HepG2 (cell line): Measurements from ENCODE around the gene FUT1. TPM values are rescaled to one million over a fixed set of nuclear protein-coding genes. Genes with fewer than 3 reads are reported as not detected.

Source experiments
- AGO2 ChIP-seq: fragments of 200-400 bp; formaldehyde crosslinking; optimal IDR thresholded peaks from 2 replicates; pipeline ENCODE3; 2017; ENCODE audit warnings: mild to moderate bottlenecking, low read depth, low read length, moderate library complexity
- BRCA1 ChIP-seq: sonication (generic); formaldehyde crosslinking; IDR thresholded peaks from 2 replicates; pipeline ENCODE4 v1.4.0; 2020; ENCODE audit warnings: missing genetic modification reagents
- DNMT3B ChIP-seq: conservative IDR thresholded peaks from 2 replicates; pipeline ENCODE4 v1.6.1; 2016; ENCODE audit warnings: missing biosample characterization, control low read depth
- GLI4 ChIP-seq: sonication (generic); formaldehyde crosslinking; IDR thresholded peaks from 2 replicates; pipeline ENCODE4 v1.5.1; 2020; ENCODE audit warnings: missing genetic modification reagents, mild to moderate bottlenecking, moderate library complexity, borderline replicate concordance
- GPBP1L1 ChIP-seq: sonication (generic); formaldehyde crosslinking; IDR thresholded peaks from 2 replicates; pipeline ENCODE4 v1.5.0; 2020; ENCODE audit warnings: mild to moderate bottlenecking, missing genetic modification reagents
- HES4 ChIP-seq: sonication (generic); formaldehyde crosslinking; IDR thresholded peaks from 2 replicates; pipeline ENCODE4 v1.9.0; 2021; ENCODE audit warnings: mild to moderate bottlenecking, missing genetic modification reagents, borderline replicate concordance
- PAX8 ChIP-seq: sonication (generic); formaldehyde crosslinking; IDR thresholded peaks from 2 replicates; pipeline ENCODE4 v1.8.0; 2022; ENCODE audit warnings: mild to moderate bottlenecking, missing genetic modification reagents, borderline replicate concordance
- RELA ChIP-seq: sonication (generic); formaldehyde crosslinking; IDR thresholded peaks from 2 replicates; pipeline ENCODE4 v1.4.0; 2020; ENCODE audit warnings: missing genetic modification reagents
- SRSF1 ChIP-seq: fragments of 200-400 bp; formaldehyde crosslinking; optimal IDR thresholded peaks from 2 replicates; pipeline ENCODE3; 2017; ENCODE audit warnings: mild to moderate bottlenecking, low read depth, low read length, moderate library complexity
- ZBTB1 ChIP-seq: sonication (generic); formaldehyde crosslinking; IDR thresholded peaks from 2 replicates; pipeline ENCODE4 v1.4.0; 2020; ENCODE audit warnings: missing genetic modification reagents, borderline replicate concordance
- ZNF101 ChIP-seq: sonication (generic); formaldehyde crosslinking; IDR thresholded peaks from 2 replicates; pipeline ENCODE4 v1.4.0; 2020; ENCODE audit warnings: mild to moderate bottlenecking, low read depth, missing genetic modification reagents, borderline replicate concordance
- ZNF318 ChIP-seq: sonication (generic); formaldehyde crosslinking; IDR thresholded peaks from 2 replicates; pipeline ENCODE4 v1.4.0; 2020; ENCODE audit warnings: mild to moderate bottlenecking, missing genetic modification reagents
- ZNF496 ChIP-seq: sonication (generic); formaldehyde crosslinking; IDR thresholded peaks from 2 replicates; pipeline ENCODE4 v1.8.1; 2023; ENCODE audit warnings: mild to moderate bottlenecking, moderate library complexity, missing genetic modification reagents; ENCODE audit not compliant: insufficient replicate concordance
- ZNF614 ChIP-seq: IDR thresholded peaks from 2 replicates; pipeline ENCODE4 v1.6.1; 2018; ENCODE audit warnings: missing biosample characterization, missing genetic modification reagents, inconsistent platforms, borderline replicate concordance
- ZNF800 ChIP-seq: sonication (generic); formaldehyde crosslinking; IDR thresholded peaks from 2 replicates; pipeline ENCODE4 v1.4.0; 2020; ENCODE audit warnings: missing genetic modification reagents
- ZSCAN29 ChIP-seq: sonication (generic); formaldehyde crosslinking; conservative IDR thresholded peaks from 2 replicates; pipeline ENCODE4 v1.4.0; 2020; ENCODE audit warnings: mild to moderate bottlenecking, missing genetic modification reagents
- polyA plus RNA-seq, 8 experiments: library from polyadenylated mRNA; depleted of rRNA in 3 of 8; stranded (reverse) in 7 of 8; unstranded in 1 of 8; fragments of >200 nt; fragmentation: Illumina TruSeq in 4 of 8; extraction: Trizol in 4 of 8; gene quantifications; 2 replicates each; pipeline versions ENCODE4 v1.2.1 to v1.2.3, GENCODE V29; 2011 to 2016; ENCODE audit warnings: low read depth in 4 of 8, missing spikeins in 1 of 8, mixed read lengths in 1 of 8; ENCODE audit not compliant: insufficient read depth in 1 of 8
- total RNA-seq, 5 experiments: library from RNA; depleted of rRNA; stranded (reverse); fragments of >200 nt; fragmentation: Illumina TruSeq; extraction: Trizol; gene quantifications; 2 replicates each; pipeline ENCODE4 v1.2.3, GENCODE V29; 2016; ENCODE audit warnings: low read depth in 1 of 5

Gene FUT1
- total and polyA plus RNA-seq, 2 of the 13 experiments (the other 11 are each of a cell fraction or from before 2014, with no cell fraction given), result 0.07 to 1.1 TPM

- TF ChIP-seq ZNF318 (CRISPR knock-in tag) (no peak), GPBP1L1 (CRISPR knock-in tag) (no peak), RELA (CRISPR knock-in tag) (no peak), SRSF1 (peak; percentile 21), PAX8 (CRISPR knock-in tag) (0 out of 2 replicates have a peak, but pooled peaks have one; percentile 41), AGO2 (no peak), GLI4 (0 out of 2 replicates have a peak, but pooled peaks have one; percentile 55), ZBTB1 (no peak), ZNF101 (no peak), BRCA1 (CRISPR knock-in tag) (no peak), ZNF496 (CRISPR knock-in tag) (no peak), ZNF614 (CRISPR knock-in tag) (peak; percentile 35; the same call in 1 of the 2 replicates), DNMT3B (no peak), ZNF800 (CRISPR knock-in tag) (no peak), ZSCAN29 (no peak), HES4 (CRISPR knock-in tag) (no peak)
Observed at GRCh38 chr19:48718711-48719231, 33.7 kb downstream of the FUT1 start (continued).
